ENCODE data around the gene DHRS3.

DHRS3 gene

DNA sequence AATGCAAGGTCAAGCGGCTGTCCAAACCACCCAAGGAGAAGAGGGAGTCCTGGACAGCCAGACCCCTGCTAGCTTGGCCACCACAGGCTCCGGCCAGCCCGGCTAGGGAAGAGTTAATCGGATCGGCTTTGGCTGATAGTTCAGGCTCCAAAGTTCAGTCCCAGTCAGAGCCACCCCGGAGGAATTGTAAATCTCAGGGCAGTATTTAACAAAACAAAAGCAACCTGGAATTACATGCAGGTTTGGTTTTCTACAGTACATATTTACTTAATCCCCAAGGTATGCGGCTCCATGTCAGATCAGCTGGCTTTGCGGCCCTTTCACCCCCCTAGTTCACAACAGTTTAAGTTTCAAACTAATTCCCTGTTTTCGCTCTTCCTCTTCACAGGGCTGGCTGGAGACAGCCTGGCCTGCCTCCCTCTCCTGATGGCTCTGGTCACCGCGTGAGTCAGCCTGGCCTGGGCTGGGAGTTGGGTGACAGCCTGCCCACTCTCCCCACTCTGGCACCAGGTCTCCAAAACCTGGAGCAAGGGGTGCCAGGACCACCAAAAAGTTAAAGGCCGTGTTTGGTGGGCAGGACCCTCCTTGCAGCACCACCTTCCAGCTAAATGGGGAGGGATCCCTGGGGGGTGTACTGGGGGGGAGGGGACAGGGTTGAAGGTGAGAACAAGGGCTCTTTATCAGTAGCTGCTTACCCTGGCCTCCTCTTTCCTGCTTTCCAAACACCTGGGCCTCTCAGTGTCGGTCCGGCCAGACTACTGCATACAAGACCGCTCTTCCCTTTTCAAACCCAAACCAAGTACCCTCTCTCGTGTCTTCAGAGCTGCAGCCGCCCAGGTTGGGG is 1.9 kb downstream of the DHRS3 start:
- peak; percentile 46 for DNase-seq

GRCh38 chr1:12615159-12615864 is 2.7 kb downstream of the DHRS3 start:
- no peak for DNase-seq

DNA sequence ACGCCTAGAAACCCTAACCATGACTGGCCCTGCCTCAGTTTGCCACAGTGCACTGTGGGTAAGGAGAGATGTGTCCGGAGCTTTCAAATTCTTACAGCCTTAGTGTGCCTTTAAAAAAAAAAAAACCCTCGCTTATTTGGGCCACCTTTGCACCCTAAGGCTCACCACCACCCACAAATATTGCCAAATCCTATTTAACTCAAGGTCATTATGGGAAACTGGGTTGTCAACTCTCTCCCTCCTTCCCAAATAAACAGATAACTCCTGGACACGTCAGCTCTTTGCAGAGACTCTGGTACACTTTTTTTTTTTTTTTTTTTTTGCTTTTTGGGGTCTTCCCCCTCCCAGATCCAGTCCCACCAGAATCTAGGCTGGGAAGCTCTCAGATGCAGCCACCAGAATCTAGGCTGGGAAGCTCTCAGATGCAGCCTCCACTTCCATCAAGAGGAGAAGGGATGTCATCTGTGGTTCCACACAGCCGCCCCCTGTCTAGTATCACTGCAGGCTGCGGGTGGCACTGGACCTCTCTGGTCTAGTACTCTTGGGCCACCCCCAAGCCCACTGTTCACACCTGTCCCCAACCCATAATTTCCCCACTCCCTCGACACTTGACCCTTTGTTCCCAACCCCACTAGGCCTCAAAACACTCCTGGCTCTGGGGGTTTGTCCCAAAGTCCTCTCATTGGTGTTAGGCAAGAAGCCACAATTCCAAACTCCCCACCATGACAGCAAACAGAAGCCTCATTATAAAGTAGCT is 3.4 kb downstream of the DHRS3 start:
- DNase-seq, result no peak

DNA sequence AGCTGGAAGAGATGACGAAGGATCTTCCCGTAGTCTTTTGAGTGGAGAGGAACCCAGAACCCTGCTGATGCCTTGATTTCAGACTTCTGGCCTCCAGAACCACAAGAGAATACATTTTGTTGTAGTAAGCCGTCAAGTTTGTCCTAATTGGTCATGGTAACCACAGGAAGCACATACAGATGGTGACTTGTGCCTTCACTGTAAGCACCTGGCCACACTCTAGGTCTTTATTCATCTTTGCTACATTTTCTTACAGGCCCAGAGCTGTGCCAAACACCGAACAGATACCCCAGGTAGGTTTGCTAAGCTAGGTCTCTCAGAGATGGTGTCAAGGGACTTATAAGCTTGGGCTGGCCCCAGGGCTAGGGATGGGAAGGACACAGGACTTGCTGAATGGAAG is 4.8 kb downstream of the DHRS3 start:
- no peak for DNase-seq

- no peak for DNase-seq
Measured at GRCh38 chr1:12610941-12611340, 7.1 kb downstream of the DHRS3 start.

DNA sequence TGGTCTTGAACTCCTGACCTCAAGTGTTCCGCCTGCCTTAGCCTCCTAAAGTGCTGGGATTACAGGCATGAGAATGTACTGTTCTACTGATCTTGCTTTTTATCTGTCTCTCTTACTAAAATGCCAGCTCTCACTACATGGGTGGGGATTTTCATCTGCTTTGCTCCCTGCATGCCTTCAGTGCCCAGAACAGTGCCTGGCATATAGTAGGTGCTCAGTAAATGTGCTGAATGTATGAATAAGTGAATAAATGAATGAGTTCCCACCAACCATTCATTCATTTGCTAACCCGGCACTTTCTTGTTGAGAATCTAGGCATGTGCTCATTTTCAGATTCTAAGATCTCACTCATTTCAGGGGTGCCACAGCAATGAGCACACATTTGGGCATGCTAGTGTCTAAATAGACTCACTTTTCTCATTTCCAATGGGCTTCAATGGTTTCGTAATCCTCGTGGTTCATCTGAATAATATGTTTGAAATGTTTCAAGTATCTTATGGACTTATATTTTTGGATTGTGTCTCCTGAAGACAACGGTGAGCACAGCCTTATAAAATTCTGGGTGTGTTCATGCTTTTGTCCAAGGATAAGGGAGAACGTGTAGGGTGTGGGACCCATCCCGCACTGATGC is 7.6 kb downstream of the DHRS3 start:
- no peak for DNase-seq

- no peak for DNase-seq
Measured at GRCh38 chr1:12609469-12610003, 8.5 kb downstream of the DHRS3 start.

DNA sequence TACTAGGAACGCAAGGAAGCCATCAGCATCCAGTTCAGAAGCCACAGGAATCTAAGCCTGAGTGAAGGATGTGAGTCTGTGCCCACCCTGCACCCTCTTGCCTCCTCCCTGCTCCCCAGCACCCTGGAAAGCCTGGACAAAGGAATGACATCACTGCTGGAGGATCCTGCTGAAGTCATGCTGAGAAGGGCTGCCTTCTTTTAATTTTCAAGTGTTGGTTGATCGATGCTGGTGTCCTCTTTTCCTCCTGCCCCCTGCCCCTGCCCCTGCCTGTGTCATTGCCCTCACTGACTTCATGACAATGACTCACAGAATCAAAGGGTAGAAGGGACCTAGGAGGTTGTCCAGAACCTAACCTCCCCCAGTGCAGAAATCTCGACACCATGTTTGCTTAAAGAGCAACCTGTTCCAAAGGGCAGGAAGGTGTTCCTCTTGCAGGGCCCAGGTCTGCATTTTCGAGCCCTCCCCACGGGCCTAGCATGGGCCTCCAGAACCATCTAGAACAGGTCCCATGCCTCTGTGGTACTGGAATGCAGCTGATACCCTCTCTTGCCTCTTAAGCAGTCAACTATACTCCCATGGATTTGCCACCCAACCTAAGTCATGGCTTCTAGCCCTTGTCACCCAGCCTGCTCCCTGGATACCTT is 9.6 kb downstream of the DHRS3 start:
- no peak for DNase-seq

DNA sequence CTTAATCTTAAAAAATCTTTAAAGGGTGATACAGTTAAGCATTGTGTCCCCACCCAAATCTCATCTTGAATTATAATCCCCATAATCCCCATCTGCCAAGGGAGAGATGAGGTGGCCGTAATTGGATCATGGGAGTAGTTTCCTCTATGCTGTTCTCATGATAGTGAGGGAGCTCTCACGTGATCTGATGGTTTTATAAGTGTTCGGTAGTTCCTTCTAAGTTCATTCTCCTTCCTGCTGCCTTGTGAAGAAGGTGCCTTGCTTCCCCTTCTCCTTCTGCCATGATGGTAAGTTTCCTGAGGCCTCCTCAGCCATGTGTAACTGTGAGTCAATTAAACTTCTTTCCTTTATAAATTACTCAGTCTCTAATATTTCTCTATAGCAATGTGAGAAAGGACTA is 10.7 kb downstream of the DHRS3 start:
- no peak for DNase-seq

GRCh38 chr1:12604986-12605385 is 13.0 kb downstream of the DHRS3 start:
- no peak for DNase-seq

- DNase-seq, result peak; percentile 51
Measured at GRCh38 chr1:12604114-12604874, 13.7 kb downstream of the DHRS3 start.

DNA sequence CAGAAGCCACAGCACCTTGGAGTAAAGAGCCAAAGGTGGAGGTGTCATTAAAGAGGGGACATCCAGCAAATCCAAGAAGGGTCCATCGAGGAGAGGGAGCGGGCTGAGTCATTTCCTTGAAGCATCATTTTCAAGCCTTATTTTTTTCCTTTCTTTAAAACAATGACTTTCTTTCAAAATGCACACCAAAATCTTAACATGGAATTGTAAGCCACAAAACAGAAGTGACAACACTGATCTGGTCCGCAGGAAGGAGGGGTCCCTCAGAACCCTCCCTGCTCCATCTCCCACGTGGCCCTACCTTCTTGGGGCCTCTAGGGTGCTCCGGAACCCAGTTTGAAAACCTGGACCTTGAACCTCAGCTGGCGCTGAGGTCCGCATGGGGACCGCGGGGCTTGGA is 14.8 kb downstream of the DHRS3 start:
- no peak for DNase-seq

- DNase-seq, result no peak
Measured at GRCh38 chr1:12602659-12603024, 15.4 kb downstream of the DHRS3 start.

DNA sequence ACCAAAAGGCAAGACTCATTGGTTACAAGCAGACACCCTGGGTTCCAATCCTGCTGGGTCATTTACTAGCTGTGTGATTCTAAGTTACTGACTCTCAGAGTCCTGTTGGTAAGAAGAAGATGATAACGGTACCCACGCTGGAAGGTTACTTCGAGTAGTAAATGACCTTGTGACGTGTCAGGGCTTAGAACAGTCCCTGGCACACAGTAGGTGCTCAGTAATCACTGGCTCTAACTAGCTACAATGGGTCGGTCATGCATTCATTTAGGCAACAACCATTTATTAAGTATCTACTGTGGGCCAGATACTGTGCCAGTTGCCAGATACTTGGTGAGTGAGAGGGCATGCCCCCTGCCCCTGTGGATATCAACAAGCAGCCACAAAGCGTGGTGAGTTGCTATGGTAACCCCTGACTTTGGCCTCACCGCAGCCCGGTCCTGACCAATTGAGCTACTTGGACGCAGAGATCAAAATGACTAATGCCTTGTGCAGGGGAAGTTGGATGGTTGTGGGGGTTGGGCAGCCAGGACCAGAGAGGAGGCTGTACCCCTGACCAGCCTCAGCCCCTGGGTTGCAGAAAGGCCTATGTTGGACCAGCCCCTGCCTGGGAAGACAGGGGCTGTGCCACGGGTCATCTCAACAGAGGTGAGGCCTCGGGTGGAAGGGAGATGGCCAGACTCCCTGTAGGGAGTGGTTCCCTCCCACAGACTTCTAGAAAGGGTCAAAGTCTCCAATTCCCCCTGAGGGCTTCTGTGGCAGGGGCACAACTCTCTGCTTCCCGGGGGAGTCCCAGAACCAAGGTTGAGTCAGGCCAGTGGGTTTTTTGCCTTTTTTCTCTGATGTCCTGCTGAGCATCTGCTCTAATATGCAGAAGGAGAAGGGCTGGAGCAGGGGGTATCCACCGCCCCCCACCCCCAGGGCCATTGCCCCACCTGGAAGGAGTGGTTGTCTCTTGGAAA is 16.0 kb downstream of the DHRS3 start:
- DNase-seq, result no peak

- peak; percentile 70 for DNase-seq
Measured at GRCh38 chr1:12600880-12601633, 17.0 kb downstream of the DHRS3 start.

GRCh38 chr1:12600335-12600734 is 17.7 kb downstream of the DHRS3 start:
- DNase-seq, result no peak

- no peak for DNase-seq
Measured at GRCh38 chr1:12599657-12600056, 18.4 kb downstream of the DHRS3 start.

DNA sequence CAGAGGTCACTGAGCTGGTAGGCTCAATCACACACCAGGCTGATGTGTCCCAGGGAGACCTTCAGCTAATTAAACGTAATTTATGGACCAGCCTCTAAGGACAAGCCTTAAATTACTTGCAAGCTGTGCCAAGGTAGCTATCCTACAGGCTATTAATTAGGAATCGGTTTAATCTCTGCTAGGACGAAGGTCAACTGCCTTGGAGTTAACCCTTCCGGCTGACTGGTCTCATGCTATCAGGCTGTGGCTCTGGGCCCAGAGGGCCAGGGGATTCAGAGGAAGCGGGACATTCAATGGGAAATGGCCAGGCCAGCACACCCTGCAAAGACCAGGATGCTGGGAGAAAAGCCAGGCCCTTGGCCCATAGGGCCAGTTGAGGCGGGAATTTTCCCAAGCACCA is 19.0 kb downstream of the DHRS3 start:
- no peak for DNase-seq

- DNase-seq, result no peak
Measured at GRCh38 chr1:12597792-12598191, 20.2 kb downstream of the DHRS3 start.

All from activated T-cell treated with anti-CD3 and anti-CD28 coated beads, Interleukin-2, amount 50 U/mL, for 1 hour (primary cell).